Middle frontal gyrus (tissue), 1 donor: ENCODE results near the gene TMEM109.
A peak's percentile ranks its signal among the peaks of the same experiment; 100 is the strongest.

ENCODE experiments used
- DNase-seq: peaks from one replicate; pipeline ENCODE4 v3.0.0-alpha.2; 2015; ENCODE audit warnings: low spot score; ENCODE audit errors: extremely low spot score

TMEM109 gene

GRCh38 chr11:60939855-60940254, 25.9 kb downstream of the TMEM109 start:
- no peak for DNase-seq

DNA sequence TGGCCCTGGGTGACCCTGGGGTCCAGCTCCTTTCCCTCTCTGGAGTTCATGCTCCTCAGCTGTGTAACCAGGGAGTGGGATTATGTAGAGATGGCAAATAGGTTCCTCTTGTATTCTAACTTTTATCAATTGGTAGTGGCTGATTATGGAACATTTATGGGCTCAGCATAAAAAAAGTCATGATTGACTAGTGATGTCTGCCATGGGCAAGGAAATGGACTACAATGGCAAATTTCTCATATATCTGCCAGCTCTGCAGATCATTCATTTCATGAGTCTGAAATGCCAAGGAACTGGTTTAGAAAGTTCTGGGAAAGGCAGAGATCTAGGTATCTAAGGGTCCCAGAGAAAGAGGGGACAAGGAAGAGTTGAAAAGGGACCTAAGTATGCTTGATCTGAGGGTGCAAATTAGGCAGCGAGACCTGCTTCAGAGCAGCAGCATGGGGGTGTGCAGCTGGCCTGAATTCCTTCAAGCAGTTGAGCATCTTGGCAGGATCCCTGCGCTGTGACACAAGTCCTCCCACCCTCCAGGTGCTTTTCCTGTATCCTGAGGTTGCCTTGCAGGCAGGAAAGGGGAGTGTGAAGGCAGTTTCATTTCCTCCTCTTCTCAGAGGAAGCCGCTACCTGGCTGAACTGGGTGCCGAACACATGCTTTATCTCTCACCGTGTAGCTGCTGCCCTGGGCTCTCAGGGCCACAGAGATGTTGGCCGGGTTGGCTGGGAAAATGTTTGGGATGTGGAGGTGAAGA, 27.6 kb downstream of the TMEM109 start:
- DNase-seq = peak; percentile 7

- no peak for DNase-seq
Observed at GRCh38 chr11:60942219-60942618, 28.3 kb downstream of the TMEM109 start.

GRCh38 chr11:60942970-60943565, 29.1 kb downstream of the TMEM109 start:
- no peak for DNase-seq

DNA sequence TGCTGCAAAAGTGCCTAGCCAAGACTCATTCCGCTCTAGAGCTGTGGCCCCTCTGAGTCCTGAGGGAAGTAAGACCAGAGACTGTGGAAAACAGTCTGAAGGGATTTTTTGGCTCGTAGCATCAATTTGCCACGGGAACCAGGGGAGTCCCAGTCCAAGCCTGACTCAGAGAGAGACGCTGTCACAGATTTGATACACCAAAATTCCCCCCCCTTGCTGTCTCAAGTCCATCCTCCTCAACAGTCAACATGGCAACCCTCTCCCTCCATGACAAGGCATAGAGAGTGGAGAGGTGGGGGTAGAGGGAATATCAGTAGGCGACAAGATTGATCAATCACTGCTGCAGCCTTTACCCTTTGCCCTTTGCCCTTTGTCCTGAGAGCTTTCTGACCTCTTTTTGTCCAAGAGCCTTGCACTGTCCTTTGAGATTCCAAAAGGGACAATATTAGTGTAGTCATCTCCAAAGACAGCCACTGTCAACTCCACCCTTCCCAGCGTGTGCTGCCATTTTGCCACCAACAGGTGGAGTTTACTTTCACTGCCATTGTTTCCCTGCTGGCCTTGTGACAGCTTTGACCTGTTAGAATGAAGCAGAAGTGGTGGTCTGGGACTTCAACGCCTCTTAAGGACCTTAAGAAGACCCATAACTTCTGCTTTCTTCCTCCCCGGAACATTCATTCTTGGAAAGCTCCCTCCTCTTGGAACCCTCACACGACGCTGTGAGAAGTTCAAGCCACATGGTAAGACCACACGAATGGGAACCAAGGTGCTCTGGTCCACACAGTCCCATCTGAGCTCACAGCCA, 30.7 kb downstream of the TMEM109 start:
- no peak for DNase-seq

GRCh38 chr11:60945295-60945667, 31.3 kb downstream of the TMEM109 start:
- DNase-seq = no peak

GRCh38 chr11:60946601-60947264, 32.8 kb downstream of the TMEM109 start:
- no peak for DNase-seq

GRCh38 chr11:60947700-60948099, 33.7 kb downstream of the TMEM109 start:
- DNase-seq = no peak

GRCh38 chr11:60948250-60948649, 34.3 kb downstream of the TMEM109 start:
- DNase-seq = no peak

- DNase-seq = no peak
Observed at GRCh38 chr11:60950024-60950423, 36.1 kb downstream of the TMEM109 start.

DNA sequence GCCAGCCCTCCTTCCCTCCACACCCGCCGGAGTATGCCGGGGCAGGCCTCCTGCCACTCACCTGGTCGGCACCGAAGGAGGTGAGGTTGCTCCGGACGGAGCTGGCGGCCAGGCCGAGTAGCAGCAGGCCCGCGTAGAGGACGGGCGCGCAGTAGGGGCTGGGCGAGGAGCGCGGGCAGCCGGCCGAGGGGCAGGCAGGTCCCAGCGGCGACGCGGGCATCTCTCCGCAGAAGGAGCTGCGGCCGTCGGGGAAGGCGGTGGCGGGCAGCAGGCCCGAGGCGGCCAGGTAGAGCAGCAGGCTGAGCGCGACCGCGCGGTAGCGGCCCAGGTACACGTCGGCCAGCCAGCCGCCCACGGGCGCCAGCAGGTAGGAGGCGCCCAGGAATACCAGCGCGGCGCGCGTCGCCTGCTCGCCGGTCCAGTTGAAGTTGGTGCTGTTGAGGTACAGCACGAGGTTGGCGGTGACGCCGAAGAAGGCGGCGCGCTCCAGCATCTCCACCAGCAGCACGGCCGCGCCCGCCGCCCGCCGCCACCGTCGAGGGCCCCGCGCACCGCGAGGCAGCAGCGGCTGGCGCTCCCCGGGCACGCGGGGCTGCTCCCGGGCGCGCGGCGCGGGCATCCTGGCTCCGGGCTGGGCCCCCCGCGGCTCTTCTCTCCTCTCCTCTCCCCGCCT, 37.1 kb downstream of the TMEM109 start:
- no peak for DNase-seq

GRCh38 chr11:60951606-60951903, 37.6 kb downstream of the TMEM109 start:
- DNase-seq = no peak

DNA sequence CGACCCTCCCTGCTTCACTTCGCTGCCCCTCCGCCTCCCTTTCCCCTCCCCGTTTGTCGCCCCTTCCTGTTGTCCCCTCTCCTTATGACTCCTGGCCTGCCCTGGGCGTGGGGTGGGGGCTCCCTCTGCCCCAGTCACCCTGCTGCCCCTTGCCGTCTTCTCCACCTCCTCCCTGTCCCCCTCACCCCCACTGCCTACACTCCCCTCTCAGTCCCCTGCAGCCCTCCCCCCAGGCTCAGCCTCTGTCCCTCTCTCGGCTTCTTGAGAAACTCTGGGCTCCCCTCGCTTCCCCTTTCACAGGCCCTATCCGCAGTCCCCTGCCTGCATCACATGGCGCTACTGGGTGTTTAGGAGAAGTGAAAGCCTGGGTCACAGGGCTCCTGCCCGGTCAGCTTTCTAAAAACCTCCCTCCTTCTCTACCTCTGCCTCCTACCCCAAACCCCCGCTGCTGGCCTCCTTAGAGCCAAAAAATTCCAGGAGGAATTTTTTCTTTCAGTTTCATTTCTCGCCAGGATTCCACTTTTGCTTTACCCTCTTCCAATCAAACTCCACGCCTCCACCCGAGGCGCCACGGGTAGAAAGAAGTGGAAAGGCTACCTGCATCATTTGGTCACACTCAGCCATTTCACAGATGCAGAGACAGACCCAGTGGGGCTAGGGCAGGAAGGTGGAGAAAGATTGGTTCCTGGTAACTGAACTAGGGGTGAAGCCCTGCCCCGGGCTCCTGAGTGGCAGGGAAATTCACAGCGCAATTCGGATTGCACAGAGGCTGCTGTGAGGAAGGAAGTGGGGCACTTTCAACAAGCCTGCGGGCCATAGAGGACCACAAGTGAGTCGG, 38.2 kb downstream of the TMEM109 start, which contains the start of gene SLC15A3:
SLC15A3 (minus strand) TSS at position 273 of the 838 bp plus-strand sequence. CDS start 625 bp downstream, outside the sequence.
- no peak for DNase-seq

DNA sequence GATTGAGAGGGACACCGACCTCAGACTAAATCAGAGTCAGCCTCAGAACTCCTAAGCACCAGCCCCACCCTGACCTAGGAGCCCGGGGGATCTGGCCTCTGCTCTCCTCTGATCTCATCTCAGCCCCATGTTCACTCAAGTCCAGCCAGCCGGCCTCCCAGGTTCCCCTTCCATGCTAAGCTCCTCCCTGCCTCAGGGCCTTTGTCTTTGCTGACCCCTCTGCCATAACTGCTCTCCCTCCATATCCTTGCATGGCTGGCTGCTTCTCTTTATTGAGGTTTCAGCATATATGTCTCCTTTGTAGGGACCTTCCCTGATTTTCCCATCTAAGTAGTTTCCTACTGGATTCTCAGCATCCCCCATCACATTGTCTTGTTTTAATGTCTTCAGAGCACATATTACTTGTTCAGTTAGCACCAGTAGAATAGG, 38.8 kb downstream of the TMEM109 start:
- no peak for DNase-seq

DNA sequence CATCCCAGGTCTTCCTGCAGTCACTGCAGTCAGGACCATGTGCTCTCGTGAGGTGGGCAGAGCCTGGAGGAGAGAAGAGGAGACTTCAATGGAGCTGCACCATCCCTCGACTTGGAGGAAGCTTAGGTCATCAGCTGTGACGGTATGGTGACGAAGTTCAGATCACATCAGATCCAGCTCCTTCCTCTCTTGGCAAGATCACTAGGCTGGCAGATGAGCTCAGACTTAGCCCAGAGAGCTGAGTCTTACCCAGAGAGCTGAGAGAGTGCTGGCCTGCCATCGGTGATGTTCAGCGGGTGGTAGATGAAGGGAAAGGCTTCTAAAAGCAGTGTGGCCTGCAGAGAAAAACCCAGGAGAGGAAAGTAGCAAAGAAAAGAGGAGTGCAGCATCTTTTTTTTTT, 39.8 kb downstream of the TMEM109 start:
- no peak for DNase-seq

DNA sequence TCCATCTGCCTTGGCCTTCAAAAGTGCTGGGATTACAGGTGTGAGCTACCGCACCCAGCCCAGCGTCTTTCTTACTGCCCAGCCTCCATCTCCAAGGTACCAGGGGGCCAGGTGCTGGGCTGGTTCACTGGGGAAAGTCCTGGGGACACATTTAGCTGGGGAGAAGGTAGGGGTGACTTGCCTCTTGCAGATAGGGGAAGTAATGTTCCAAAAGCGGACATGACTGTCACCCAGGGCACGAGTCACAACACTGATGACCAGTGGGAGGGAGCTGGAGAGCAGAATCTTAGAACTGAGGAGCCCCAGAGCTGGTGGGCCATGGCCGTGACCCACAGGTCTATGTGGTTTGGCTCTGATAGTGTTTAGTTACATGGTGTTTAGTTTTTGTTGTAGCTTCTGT, 40.5 kb downstream of the TMEM109 start:
- no peak for DNase-seq

DNA sequence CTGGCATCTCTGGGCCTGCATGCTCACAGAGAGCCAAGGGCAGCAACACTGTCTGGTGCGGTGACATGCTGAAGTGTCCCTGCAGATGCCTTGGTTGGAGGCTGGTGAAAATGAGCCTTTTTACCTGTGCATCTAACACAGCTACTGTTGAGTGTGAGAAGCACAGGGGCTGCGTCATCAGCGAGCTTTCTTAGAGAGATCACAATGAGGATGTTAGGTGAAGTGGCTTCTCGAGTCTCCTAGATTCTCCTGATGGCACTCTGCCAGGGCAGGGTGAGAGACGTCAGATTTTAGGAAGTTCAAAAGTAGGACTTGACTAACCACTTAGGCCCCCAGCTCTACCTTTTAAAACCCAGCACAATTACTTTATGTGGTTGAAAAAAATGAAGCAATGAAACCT, 41.6 kb downstream of the TMEM109 start:
- no peak for DNase-seq

DNA sequence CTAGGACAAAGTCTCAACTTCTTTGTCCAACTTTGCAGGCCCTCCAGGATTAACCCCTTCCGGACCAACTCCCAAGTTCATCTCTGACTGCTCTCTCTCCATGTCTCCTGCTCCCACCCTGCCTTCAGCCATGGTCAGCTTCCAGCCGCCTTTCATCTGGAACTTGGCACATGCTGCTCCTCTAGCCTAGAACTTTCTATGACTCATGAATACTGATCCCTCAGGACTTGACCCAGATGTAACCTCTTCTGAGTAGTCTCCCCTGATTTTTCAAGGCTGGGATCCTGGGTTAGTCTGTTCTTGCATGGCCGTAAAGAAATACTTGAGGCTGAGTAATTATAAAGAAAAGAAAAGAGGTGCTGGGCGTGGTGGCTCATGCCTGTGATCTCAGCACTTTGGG, 43.2 kb downstream of the TMEM109 start:
- no peak for DNase-seq

DNA sequence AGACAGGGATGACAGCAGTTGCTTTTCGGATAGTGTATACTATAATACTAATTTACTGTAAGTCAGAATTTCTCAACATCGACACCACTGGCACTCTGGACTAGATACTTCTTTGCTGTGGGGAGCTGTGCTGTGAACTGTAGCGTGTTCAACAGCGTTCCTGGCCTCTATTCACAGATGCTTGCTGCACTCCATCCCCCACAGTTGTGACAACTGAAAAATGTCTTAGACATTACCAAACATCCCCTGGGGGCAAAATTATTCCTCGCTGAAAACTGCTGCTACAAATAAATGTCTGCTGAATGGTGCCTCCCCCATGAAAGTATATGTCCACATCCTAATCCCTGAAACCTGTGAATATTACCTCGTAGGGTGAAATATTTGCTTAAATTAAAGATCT, 45.5 kb downstream of the TMEM109 start:
- no peak for DNase-seq

GRCh38 chr11:60960405-60960804, 46.4 kb downstream of the TMEM109 start:
- DNase-seq = no peak
